Stomach (tissue), 4 donors: Measurements from ENCODE around the gene ERC2.
A peak's percentile ranks its signal among the peaks of the same experiment; 100 is the strongest.

Experiments
- EP300 ChIP-seq: sonication (generic); formaldehyde crosslinking; IDR thresholded peaks from one replicate; pipeline ENCODE4 v1.6.1; 2017; ENCODE audit warnings: antibody characterized with exemption
- POLR2A ChIP-seq, 4 donors: fragments of 450-650 bp; IDR thresholded peaks; one replicate each; pipeline ENCODE4 v1.6.1; 2016; ENCODE audit warnings: antibody characterized with exemption in 4 of 4, control low read depth in 2 of 4, mild to moderate bottlenecking in 1 of 4, moderate library complexity in 1 of 4
- POLR2AphosphoS5 ChIP-seq, 3 donors: sonication (generic); formaldehyde crosslinking; IDR thresholded peaks; one replicate each; pipeline ENCODE4 v1.6.1; 2016; ENCODE audit warnings: antibody characterized with exemption in 3 of 3
- TF ChIP-seq, protein P1 (sequence below), 7 experiments: fragments of 450-650 bp in 4 of 7; fragments of 200-600 bp in 3 of 7; sonication (generic) in 3 of 7; IDR thresholded peaks; one replicate each; pipeline ENCODE4 v1.5.1; 2016 to 2019; ENCODE audit warnings: antibody characterized with exemption in 7 of 7, control low read depth in 2 of 7, mild to moderate bottlenecking in 1 of 7

DNA sequence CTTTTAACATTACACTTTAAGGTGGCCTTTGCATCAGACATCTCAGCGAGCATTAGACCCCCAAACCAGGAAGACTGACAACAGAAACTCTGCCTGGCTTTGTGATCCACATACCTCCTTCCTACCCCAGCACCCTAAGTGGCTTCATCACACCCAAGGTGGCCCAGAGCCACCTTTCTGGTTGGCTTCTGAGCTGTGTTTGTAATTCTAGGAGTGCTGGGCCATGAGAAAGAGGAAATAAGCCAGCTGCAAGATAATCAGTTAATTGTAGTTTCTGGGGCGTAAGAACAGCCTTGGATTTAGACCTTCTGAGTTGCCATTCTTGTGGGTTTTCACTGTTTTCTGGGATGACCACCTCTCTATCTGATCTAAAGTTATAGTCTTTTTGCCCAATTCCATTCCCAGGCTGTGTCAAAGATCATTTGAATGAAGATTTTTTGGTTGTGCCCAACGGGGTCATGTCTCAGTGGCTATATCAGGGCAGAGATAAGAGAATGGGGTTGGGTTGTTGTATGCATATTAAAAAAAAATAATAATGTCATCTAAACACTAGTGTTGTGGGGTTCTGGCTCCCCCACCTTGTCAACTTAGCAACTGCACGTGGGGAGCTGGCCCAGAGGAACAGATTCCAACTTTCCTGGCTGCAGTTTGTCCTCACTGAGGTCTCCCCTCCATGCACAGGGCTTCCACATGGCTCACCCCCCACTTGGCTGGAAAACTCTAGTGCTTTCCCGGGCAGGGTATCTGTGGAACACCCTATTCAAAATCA is 746.4 kb downstream of the ERC2 start:
- no peak for TF ChIP-seq POLR2AphosphoS5 (IDR thresholded peaks at IDR 0.05)
- TF ChIP-seq, protein P1, sequence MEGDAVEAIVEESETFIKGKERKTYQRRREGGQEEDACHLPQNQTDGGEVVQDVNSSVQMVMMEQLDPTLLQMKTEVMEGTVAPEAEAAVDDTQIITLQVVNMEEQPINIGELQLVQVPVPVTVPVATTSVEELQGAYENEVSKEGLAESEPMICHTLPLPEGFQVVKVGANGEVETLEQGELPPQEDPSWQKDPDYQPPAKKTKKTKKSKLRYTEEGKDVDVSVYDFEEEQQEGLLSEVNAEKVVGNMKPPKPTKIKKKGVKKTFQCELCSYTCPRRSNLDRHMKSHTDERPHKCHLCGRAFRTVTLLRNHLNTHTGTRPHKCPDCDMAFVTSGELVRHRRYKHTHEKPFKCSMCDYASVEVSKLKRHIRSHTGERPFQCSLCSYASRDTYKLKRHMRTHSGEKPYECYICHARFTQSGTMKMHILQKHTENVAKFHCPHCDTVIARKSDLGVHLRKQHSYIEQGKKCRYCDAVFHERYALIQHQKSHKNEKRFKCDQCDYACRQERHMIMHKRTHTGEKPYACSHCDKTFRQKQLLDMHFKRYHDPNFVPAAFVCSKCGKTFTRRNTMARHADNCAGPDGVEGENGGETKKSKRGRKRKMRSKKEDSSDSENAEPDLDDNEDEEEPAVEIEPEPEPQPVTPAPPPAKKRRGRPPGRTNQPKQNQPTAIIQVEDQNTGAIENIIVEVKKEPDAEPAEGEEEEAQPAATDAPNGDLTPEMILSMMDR (IDR thresholded peaks at IDR 0.05) = peak in 4 of 7 experiments; percentile 24 to 42 (median 32)
- TF ChIP-seq EP300 = no peak
- no peak for TF ChIP-seq POLR2A (IDR thresholded peaks at IDR 0.05)
